ENCODE data around the gene PRXL2B.
"Not testable (repeated sequence)": the region's sequence is repeated elsewhere in the genome, so short reads cannot be mapped to it uniquely, and the experiment has no call there.

PRXL2B gene

GRCh38 chr1:2564815-2565374 lies 21.7 kb upstream of the PRXL2B start:
- no peak for DNase-seq (ENCODE audit: low spot score)

- no peak for DNase-seq (ENCODE audit: low spot score)
Measured at GRCh38 chr1:2566101-2567045, 20.2 kb upstream of the PRXL2B start.

DNA sequence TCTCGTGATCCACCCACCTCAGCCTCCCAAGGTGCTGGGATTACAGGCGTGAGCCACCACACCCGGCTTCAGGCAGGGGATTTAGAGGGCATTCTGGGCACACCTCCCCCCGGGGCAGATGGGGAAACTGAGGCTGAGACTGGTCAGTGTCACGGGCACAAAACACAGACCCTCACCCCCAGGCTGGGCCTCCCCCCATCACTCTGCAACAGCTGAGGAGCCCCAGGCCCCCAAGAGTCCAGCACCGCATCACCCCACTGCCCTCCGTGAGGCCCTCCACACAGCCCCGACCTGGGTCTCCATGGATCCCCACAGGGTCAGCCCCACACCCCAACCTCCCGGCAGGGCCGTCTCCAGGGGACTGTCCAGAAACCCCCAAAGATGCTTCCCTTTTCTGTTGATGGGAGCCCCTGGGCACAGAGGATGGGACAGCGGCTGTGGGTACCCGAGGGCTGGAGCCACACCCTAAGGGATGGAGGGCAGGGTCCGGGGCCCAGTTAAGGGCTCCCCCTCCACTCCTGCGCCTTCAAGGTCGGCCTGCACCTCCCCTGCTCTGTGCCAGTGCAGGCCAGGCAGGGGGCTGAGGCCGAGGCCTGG lies 19.4 kb upstream of the PRXL2B start:
- no peak for DNase-seq (ENCODE audit: low spot score)

GRCh38 chr1:2568187-2568816 lies 18.3 kb upstream of the PRXL2B start:
- DNase-seq (ENCODE audit: low spot score) = not testable (repeated sequence)

GRCh38 chr1:2569060-2569459 lies 17.5 kb upstream of the PRXL2B start:
- no peak for DNase-seq (ENCODE audit: low spot score)

GRCh38 chr1:2569703-2570102 lies 16.9 kb upstream of the PRXL2B start:
- DNase-seq (ENCODE audit: low spot score) = not testable (repeated sequence)

DNA sequence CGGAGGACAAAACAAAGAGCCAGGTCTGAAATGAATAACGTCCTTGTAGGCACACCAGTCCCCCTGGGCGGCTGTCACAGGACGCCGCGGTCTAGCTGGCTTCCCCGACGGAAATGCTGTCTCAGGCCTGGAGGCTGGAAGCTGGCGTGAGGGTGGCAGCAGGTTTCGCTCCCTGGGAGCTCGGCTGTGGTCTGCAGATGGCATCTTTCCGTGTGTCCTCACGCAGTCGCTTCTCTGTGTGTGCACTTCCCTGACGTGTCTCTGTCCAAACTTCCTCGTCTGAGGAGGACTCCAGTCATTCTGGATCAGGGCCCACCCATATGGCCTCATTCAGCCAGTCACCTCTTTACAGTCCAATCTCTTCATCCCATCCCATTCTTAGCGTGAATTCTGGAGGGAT lies 16.2 kb upstream of the PRXL2B start:
- no peak for DNase-seq (ENCODE audit: low spot score)

GRCh38 chr1:2571348-2571747 lies 15.2 kb upstream of the PRXL2B start:
- no peak for DNase-seq (ENCODE audit: low spot score)

GRCh38 chr1:2573250-2573920 lies 13.2 kb upstream of the PRXL2B start:
- no peak for DNase-seq (ENCODE audit: low spot score)

- no peak for DNase-seq (ENCODE audit: low spot score)
Measured at GRCh38 chr1:2574350-2574749, 12.2 kb upstream of the PRXL2B start.

GRCh38 chr1:2575801-2576663 lies 10.5 kb upstream of the PRXL2B start:
- no peak for DNase-seq (ENCODE audit: low spot score)

- not testable (repeated sequence) for DNase-seq (ENCODE audit: low spot score)
Measured at GRCh38 chr1:2577565-2578075, 9.0 kb upstream of the PRXL2B start.

GRCh38 chr1:2578758-2579118 lies 7.8 kb upstream of the PRXL2B start:
- no peak for DNase-seq (ENCODE audit: low spot score)

DNA sequence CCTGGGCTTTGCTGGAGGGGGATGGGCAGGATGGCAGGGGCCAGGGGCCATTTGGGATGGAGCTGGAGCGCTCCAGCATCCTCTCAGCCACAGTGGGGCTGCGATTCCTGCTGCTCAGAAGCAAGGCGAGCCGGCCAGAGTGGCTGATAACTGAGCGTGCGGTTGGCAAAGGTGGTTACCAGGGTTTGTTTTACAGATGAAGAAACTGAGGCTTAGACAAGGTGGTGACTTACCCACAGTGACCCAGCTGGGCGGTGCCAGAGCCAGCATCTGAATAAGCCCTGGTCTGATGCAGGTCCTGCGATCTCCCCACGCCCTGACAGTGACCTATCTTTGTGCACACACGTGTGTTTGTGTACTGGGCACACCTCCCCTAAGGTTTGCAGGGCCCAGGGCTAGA lies 5.9 kb upstream of the PRXL2B start:
- no peak for DNase-seq (ENCODE audit: low spot score)

DNA sequence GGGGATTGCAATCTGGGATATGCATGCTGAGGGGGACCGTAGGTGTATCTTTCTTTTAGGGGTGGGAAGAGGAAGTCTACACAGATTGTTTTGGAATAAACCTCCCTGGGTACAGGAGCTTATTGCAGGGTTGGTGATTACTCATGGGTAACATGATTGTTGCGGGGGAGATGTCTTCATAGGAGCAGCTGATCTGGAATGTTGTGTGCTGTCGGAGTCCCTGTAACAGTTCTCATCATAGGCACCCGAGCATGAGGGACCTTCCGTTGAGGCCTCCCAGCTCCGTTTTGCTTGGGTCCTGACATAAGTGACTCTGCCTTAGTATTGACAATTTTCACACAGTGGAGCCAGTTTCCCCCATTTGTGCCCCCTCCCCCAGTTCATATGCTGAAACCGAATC lies 4.2 kb upstream of the PRXL2B start:
- DNase-seq (ENCODE audit: low spot score) = no peak

- no peak for DNase-seq (ENCODE audit: low spot score)
Measured at GRCh38 chr1:2583331-2583791, 3.2 kb upstream of the PRXL2B start.

- no peak for DNase-seq (ENCODE audit: low spot score)
Measured at GRCh38 chr1:2583871-2584351, 2.7 kb upstream of the PRXL2B start.

- no peak for DNase-seq (ENCODE audit: low spot score)
Measured at GRCh38 chr1:2584686-2585317, 1.8 kb upstream of the PRXL2B start.

GRCh38 chr1:2585318-2586092 lies 1.1 kb upstream of the PRXL2B start:
- peak; percentile 63 for DNase-seq (ENCODE audit: low spot score)

All from HuH-7 (cell line).